H1 (cell line): ENCODE results near the gene CDCA7L. TPM values are rescaled to one million over a fixed set of nuclear protein-coding genes. Genes with fewer than 3 reads are reported as not detected.

Source experiments
- CTCF ChIA-PET: fragments of 300-600 bp; sonication (Branson Sonifier 250); formaldehyde crosslinking; loops from one replicate; lab custom pipeline; 2021; ENCODE audit not compliant: partially characterized antibody; lab: Charles Lee
- POLR2A ChIA-PET: fragments of 300-600 bp; sonication (Branson Sonifier 250); formaldehyde crosslinking; loops from one replicate; lab custom pipeline; 2021; ENCODE audit warnings: inconsistent platforms; ENCODE audit not compliant: partially characterized antibody; lab: Charles Lee
- DNase-seq, 2 experiments: peaks; one replicate each; pipeline versions ENCODE4 v3.0.0 to v3.0.0-alpha.2; 2010 to 2022; ENCODE audit warnings: low spot score in 2 of 2, low read depth in 1 of 2, mixed read lengths in 1 of 2
- FAIRE-seq: peaks from 2 replicates; lab custom pipeline; 2011; peaks lifted over from hg19 to GRCh38; lab: Jason Lieb, UNC
- H2AFZ ChIP-seq: 2 replicates; pipeline ENCODE4 v1.8.1; 2012; ENCODE audit warnings: low read length, inconsistent platforms
- H2AK5ac ChIP-seq: 2 replicates; pipeline ENCODE4 v1.6.1; 2013; ENCODE audit warnings: low read depth, low read length
- H2BK120ac ChIP-seq: replicated peaks from 2 replicates; pipeline ENCODE3; 2013; ENCODE audit warnings: low read depth, low read length, inconsistent platforms
- H2BK12ac ChIP-seq: 2 replicates; pipeline ENCODE4 v1.6.1; 2013; ENCODE audit warnings: low read depth, low read length
- H2BK15ac ChIP-seq: 2 replicates; pipeline ENCODE4 v1.6.1; 2013; ENCODE audit warnings: low read length
- H2BK20ac ChIP-seq: 2 replicates; pipeline ENCODE4 v1.6.1; 2013; ENCODE audit warnings: low read length
- H2BK5ac ChIP-seq: 2 replicates; pipeline ENCODE4 v1.6.1; 2013; ENCODE audit warnings: low read depth, low read length
- H3K14ac ChIP-seq: 2 replicates; pipeline ENCODE4 v1.6.1; 2013; ENCODE audit warnings: inconsistent platforms; ENCODE audit not compliant: insufficient read length
- H3K18ac ChIP-seq: 2 replicates; pipeline ENCODE4 v1.6.1; 2013; ENCODE audit warnings: low read length; ENCODE audit errors: extremely low read depth
- H3K23ac ChIP-seq: 2 replicates; pipeline ENCODE4 v1.6.1; 2013; ENCODE audit warnings: inconsistent platforms; ENCODE audit not compliant: insufficient read length
- H3K23me2 ChIP-seq: 2 replicates; pipeline ENCODE4 v1.6.1; 2013; ENCODE audit warnings: low read depth, low read length
- H3K27ac ChIP-seq: 2 replicates; pipeline ENCODE4 v1.6.1; 2011; ENCODE audit warnings: low read depth, low read length, inconsistent platforms
- H3K27me3 ChIP-seq, 4 experiments: replicated peaks in 1 of 4; 1 replicate in 1 of 4; 2 replicates in 3 of 4; pipeline versions ENCODE4 v1.6.1 to v1.8.1; 2011 to 2013; ENCODE audit warnings: low read length in 3 of 4, mild to moderate bottlenecking in 3 of 4, inconsistent platforms in 2 of 4, mixed read lengths in 2 of 4, moderate library complexity in 1 of 4; ENCODE audit not compliant: control insufficient read depth in 3 of 4, insufficient read depth in 3 of 4; ENCODE audit errors: extremely low read depth in 1 of 4
- H3K36me3 ChIP-seq, 4 experiments: 2 replicates each; pipeline versions ENCODE4 v1.6.1 to v1.8.1; 2011 to 2013; ENCODE audit warnings: mild to moderate bottlenecking in 4 of 4, low read length in 3 of 4, moderate library complexity in 2 of 4, control low read depth in 1 of 4, inconsistent platforms in 1 of 4; ENCODE audit not compliant: insufficient read depth in 4 of 4, control insufficient read depth in 2 of 4
- H3K4ac ChIP-seq: replicated peaks from 2 replicates; pipeline ENCODE3; 2013; ENCODE audit warnings: low read length, low read depth, mixed read lengths, inconsistent platforms; ENCODE audit not compliant: insufficient read length
- H3K4me1 ChIP-seq, 4 experiments: replicated peaks in 1 of 4; 1 replicate in 1 of 4; 2 replicates in 3 of 4; pipeline versions ENCODE4 v1.6.1 to v1.8.1; 2011 to 2013; ENCODE audit warnings: low read length in 3 of 4, inconsistent platforms in 2 of 4, mixed read lengths in 1 of 4; ENCODE audit not compliant: insufficient read depth in 4 of 4, control insufficient read depth in 3 of 4
- H3K4me2 ChIP-seq, 2 experiments: 2 replicates each; pipeline versions ENCODE4 v1.6.1 to v1.8.1; 2011 to 2013; ENCODE audit warnings: low read depth in 2 of 2, low read length in 2 of 2, control low read depth in 1 of 2, inconsistent platforms in 1 of 2, mild to moderate bottlenecking in 1 of 2; ENCODE audit not compliant: insufficient read depth in 1 of 2
- H3K4me3 ChIP-seq, 4 experiments: fragments of 200-600, 300-600 bp in 1 of 4; sonication (generic), shearing (Covaris generic), sonication (Bioruptor Twin) in 1 of 4; 2 replicates each; pipeline versions ENCODE4 v1.5.1 to v1.8.1; 2011 to 2016; ENCODE audit warnings: low read length in 4 of 4, low read depth in 3 of 4, control low read depth in 2 of 4, inconsistent platforms in 2 of 4, mild to moderate bottlenecking in 2 of 4, mixed read lengths in 1 of 4, moderate library complexity in 1 of 4; ENCODE audit not compliant: insufficient read depth in 2 of 4; ENCODE audit errors: extremely low read depth in 1 of 4
- H3K56ac ChIP-seq: replicated peaks from 2 replicates; pipeline ENCODE3; 2013; ENCODE audit warnings: low read depth, mild to moderate bottlenecking, mixed read lengths, low read length, inconsistent platforms; ENCODE audit not compliant: insufficient read length
- H3K79me1 ChIP-seq: 2 replicates; pipeline ENCODE4 v1.6.1; 2013; ENCODE audit warnings: low read depth, low read length, control low read depth
- H3K79me2 ChIP-seq, 2 experiments: 2 replicates each; pipeline versions ENCODE4 v1.6.1 to v1.8.1; 2012 to 2013; ENCODE audit warnings: low read length in 2 of 2, mild to moderate bottlenecking in 2 of 2, inconsistent platforms in 1 of 2; ENCODE audit not compliant: insufficient read depth in 2 of 2, control insufficient read depth in 1 of 2
- H3K9ac ChIP-seq, 4 experiments: replicated peaks in 1 of 4; 1 replicate in 1 of 4; 2 replicates in 3 of 4; pipeline versions ENCODE4 v1.6.1 to v1.8.1; 2011 to 2013; ENCODE audit warnings: low read depth in 3 of 4, low read length in 3 of 4, control low read depth in 2 of 4, mild to moderate bottlenecking in 2 of 4, moderate library complexity in 2 of 4, inconsistent platforms in 1 of 4; ENCODE audit errors: extremely low read depth in 1 of 4
- H3K9me3 ChIP-seq, 2 experiments: 2 replicates each; pipeline versions ENCODE4 v1.6.1 to v1.8.1; 2012 to 2013; ENCODE audit warnings: mild to moderate bottlenecking in 2 of 2, moderate library complexity in 2 of 2, control low read depth in 1 of 2, inconsistent platforms in 1 of 2, low read depth in 1 of 2, low read length in 1 of 2, mixed read lengths in 1 of 2; ENCODE audit not compliant: insufficient read depth in 2 of 2
- H4K20me1 ChIP-seq, 2 experiments: replicated peaks in 1 of 2; 2 replicates each; pipeline versions ENCODE3 to v1.8.1; 2011 to 2013; ENCODE audit warnings: inconsistent platforms in 2 of 2, low read length in 2 of 2, mild to moderate bottlenecking in 1 of 2; ENCODE audit not compliant: insufficient read depth in 2 of 2, control insufficient read depth in 1 of 2
- H4K5ac ChIP-seq: 2 replicates; pipeline ENCODE4 v1.6.1; 2013; ENCODE audit warnings: low read length, low read depth, mixed read lengths, inconsistent platforms; ENCODE audit not compliant: insufficient read length
- H4K8ac ChIP-seq: 2 replicates; pipeline ENCODE4 v1.8.0; 2013; ENCODE audit warnings: mild to moderate bottlenecking, moderate library complexity, low read length, inconsistent platforms; ENCODE audit not compliant: insufficient read depth; ENCODE audit errors: extremely low read depth
- H4K91ac ChIP-seq: replicated peaks from 2 replicates; pipeline ENCODE3; 2013; ENCODE audit warnings: low read length, mixed read lengths, inconsistent platforms; ENCODE audit not compliant: insufficient read length
- BRCA1 ChIP-seq: IDR thresholded peaks from 2 replicates; pipeline ENCODE4 v1.6.1; 2012; ENCODE audit warnings: low read depth, low read length, improper control_type of control experiment
- HDAC2 ChIP-seq, 2 experiments: fragments of 300-600 bp in 1 of 2; sonication (generic) in 1 of 2; IDR thresholded peaks; 2 replicates each; pipeline ENCODE4 v1.6.1; 2011 to 2012; ENCODE audit warnings: low read depth in 2 of 2, low read length in 2 of 2, mild to moderate bottlenecking in 2 of 2, moderate library complexity in 2 of 2, borderline replicate concordance in 1 of 2, inconsistent platforms in 1 of 2
- JUN ChIP-seq: IDR thresholded peaks from 2 replicates; pipeline ENCODE4 v1.6.1; 2011; ENCODE audit warnings: low read depth, mild to moderate bottlenecking, improper control_type of control experiment, low read length
- KDM4A ChIP-seq: IDR thresholded peaks from one replicate; pipeline ENCODE4 v1.7.1; 2012; ENCODE audit warnings: low read depth, mild to moderate bottlenecking, moderate library complexity, low read length, inconsistent platforms; ENCODE audit not compliant: severe bottlenecking
- WGBS, 2 experiments: shearing (Covaris generic) in 1 of 2; methylation state at CpG; one replicate each; pipeline versions ENCODE4 v1.1.6 to v1.1.7; 2013 to 2015; ENCODE audit warnings: low lambda C conversion rate in 2 of 2, mixed read lengths in 2 of 2, inconsistent platforms in 1 of 2, low coverage in 1 of 2, missing lambda C conversion rate in 1 of 2; ENCODE audit not compliant: insufficient replicate concordance in 2 of 2, insufficient coverage in 1 of 2, insufficient read length in 1 of 2; ENCODE audit errors: extremely low coverage in 1 of 2, missing lambda C conversion rate in 1 of 2; 5-methylcytosine and 5-hydroxymethylcytosine counted together
- polyA plus RNA-seq, 7 experiments: library from polyadenylated mRNA; depleted of rRNA in 3 of 7; stranded (reverse) in 5 of 7; unstranded in 2 of 7; fragments of >200 nt in 5 of 7; fragments of 200-250 nt in 2 of 7; gene quantifications; 1 replicate in 5 of 7; 2 replicates in 1 of 7; 4 replicates in 1 of 7; pipeline versions ENCODE4 v1.2.1 to v1.2.3, GENCODE V29; 2011 to 2013; ENCODE audit warnings: missing spikeins in 2 of 7, mixed read lengths in 2 of 7
- total RNA-seq: library from RNA; stranded (reverse); fragmentation: NEBNext Ultra II Directional; extraction: Animal tissue kit (Norgen Biotek cat#: 25700); gene quantifications from 2 replicates; pipeline ENCODE4 v1.2.1, GENCODE V29; 2021

Gene CDCA7L
- total and polyA plus RNA-seq, 2 of the 8 experiments (the other 6 are each of a cell fraction or from before 2014, with no cell fraction given) = 93.8 to 168 TPM

GRCh38 chr7:21893401-21893800 lies 52.3 kb downstream of the CDCA7L start:
- peaks cover 0 to 5% (median 0%) of the 10 kb centered on the region in 4 experiments; a peak in 2 of 8 replicates for H3K36me3 ChIP-seq
- H2BK20ac ChIP-seq = no peak overlapping the region
- TF ChIP-seq KDM4A (no peak), HDAC2 (IDR thresholded peaks at IDR 0.05; ENCODE audit: borderline replicate concordance in 1 of 2, low read depth in 2 of 2, low read length in 2 of 2) (no peak), BRCA1 (no peak), JUN (no peak)
- no peaks in the 10 kb centered on the region for H3K79me1 ChIP-seq
- CTCF ChIA-PET = interaction anchor here (0.9 to 2.9 kb wide), 2 partner anchors 11 to 14 kb away, joined by 3 to 15 read pairs; no protein-coding TSS in a partner anchor
- H3K9me3 ChIP-seq = no peaks in the 10 kb centered on the region
- FAIRE-seq = no peak
- H2BK12ac ChIP-seq = no peak overlapping the region
- WGBS, 2 experiments = 89% methylated on average over 3 of the region's 3 CpGs; no CpG with 5 or more reads in 1 of the 2 experiments
- H2BK15ac ChIP-seq = no peak overlapping the region
- no peak overlapping the region for H3K9ac ChIP-seq
- no peak overlapping the region for H3K14ac ChIP-seq
- POLR2A ChIA-PET = interaction anchor here (0.8 kb wide), 1 partner anchor 13 kb away, joined by 4 read pairs; no protein-coding TSS in a partner anchor
- H4K8ac ChIP-seq = no peak overlapping the region
- H3K23ac ChIP-seq = no peak overlapping the region
- H4K5ac ChIP-seq = no peak overlapping the region
- H2AK5ac ChIP-seq = no peak overlapping the region
- H2BK5ac ChIP-seq = no peak overlapping the region
- H4K20me1 ChIP-seq = no peaks in the 10 kb centered on the region
- H4K91ac ChIP-seq = no peak overlapping the region
- H3K56ac ChIP-seq = no peak overlapping the region
- no peaks in the 10 kb centered on the region for H3K27me3 ChIP-seq
- no peak overlapping the region for H3K4ac ChIP-seq
- no peaks in the 10 kb centered on the region for H3K23me2 ChIP-seq
- no peak overlapping the region for H3K4me2 ChIP-seq
- DNase-seq = no peak
- no peak overlapping the region for H3K18ac ChIP-seq
- H3K4me3 ChIP-seq = no peak overlapping the region
- H3K79me2 ChIP-seq = no peaks in the 10 kb centered on the region
- no peaks in the 10 kb centered on the region for H3K4me1 ChIP-seq
- H2AFZ ChIP-seq = no peak overlapping the region
- H3K27ac ChIP-seq = no peak overlapping the region
- H2BK120ac ChIP-seq = no peak overlapping the region
